ENCODE data around the gene ARMH1.

ARMH1 gene

GRCh38 chr1:44674113-44675000 is at the start of gene ARMH1, which contains the start of gene TMEM53:
Gene ARMH1 (plus strand): TSS chr1:44674714. CDS start chr1:44689698, 14,984 bp downstream.
Gene TMEM53 (minus strand): TSS chr1:44674481. CDS start chr1:44674391, 90 bp downstream.
- peak; percentile 92 for DNase-seq

DNA sequence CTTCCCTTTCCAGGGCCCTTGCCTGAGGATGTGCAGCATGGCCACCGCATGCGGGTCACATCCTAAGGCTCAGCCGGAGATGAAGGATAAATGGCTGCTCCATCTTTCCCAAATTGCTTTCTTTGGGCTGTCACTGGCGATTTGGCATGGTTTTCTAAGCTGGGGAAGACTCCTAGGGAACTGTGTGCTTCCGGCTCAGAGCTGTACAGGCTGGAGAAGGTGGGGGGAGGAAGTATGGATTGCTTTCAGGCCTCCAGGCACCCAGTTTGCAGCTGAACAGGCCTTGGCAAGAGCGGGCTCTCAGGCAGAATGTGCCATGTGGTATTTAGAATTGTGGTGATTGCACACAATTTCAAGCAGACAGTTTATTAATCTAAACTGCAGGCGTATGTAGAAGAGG is 49.2 kb upstream of the ARMH1 start:
- no peak for DNase-seq

- DNase-seq: no peak
Observed at GRCh38 chr1:44628962-44629756, 45.4 kb upstream of the ARMH1 start.

- DNase-seq: no peak
Observed at GRCh38 chr1:44630116-44630515, 44.4 kb upstream of the ARMH1 start.

DNA sequence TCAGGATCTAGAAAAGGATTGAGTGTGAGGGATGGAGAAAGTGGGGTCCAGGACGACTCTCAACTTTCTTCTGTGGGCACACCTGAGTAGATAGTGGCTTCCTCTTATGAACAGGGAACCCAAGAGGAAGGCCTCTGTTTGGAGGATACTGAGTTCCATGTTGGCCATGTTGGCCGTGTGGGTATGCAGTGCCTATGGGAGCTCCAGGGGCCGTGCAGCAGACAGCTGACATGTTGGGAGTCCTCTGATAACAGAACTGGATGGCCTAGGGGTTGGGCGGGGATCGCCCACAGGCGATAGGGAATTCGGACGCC is 43.2 kb upstream of the ARMH1 start:
- no peak for DNase-seq

DNA sequence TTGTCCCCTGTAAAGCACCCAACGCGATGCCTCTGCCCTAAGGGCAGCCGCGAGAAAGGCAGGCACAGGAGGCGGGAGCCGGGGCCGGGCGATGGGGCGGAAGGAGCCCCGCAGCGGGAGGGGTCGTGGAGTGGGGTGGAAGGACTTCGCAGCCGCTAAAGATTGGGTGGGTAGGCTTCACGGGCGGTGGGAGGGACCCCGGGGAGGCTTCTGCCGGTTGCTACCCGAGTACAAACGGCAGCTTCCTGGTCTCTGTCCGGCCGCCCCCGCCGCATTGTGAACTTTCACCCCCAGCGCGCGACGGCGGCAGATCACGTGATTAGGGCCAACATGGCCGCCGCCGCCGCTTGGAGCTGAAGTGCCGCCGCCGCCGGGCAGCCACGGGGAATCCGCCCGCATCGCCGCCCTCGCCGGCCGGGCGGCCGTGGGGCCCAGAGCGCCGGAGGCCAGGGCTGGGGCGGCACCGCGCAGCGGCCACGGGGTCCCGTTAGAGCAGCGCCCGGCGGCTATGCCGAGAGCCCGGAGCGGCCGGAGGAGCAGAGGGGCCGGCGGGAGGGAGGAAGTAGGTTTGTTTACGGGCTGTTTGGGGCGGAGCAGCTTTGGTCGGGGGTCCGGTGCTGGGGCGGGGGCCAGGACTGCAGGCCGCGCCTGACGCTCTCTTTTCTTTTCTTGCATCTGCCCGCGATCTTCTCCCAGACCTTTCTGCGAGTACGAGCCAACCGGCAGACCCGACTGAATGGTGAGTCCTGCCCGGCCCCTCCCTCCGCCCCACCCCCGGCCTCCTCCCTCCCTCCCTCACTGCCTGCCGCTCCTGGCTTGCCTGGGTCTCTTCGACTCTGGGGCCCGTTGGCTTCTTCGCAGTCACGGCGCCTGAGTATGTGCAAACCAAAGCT is 42.6 kb upstream of the ARMH1 start:
- DNase-seq: peak; percentile 45

GRCh38 chr1:44632598-44632997 is 41.9 kb upstream of the ARMH1 start:
- no peak for DNase-seq

DNA sequence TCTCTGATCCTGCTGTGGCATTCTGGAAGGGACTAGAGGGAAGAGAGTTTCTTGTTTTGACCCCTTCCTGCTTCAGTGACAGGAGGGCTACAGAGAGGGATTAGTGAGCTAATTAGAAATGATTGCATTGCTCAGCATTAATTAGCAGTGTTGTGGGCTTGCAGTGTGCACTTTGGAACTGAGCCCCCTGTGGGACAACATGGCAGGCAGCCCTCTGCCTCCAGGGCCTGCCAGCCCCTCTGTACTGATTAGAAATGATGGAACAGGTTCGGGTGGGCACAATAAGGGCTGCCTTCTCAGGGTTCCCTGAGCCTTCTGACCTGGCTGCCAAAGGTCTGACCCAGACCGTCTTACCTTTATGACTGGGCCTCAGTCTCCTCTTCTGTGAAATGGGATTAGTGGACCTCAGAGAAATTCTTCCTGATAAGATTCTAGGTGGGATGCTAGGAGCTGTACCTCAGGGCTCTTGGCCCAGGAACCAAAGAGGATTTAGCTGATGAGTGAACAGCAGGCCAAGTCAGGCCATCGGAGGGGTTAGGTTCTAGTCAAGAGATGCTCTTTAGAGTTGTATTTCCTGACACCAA is 39.8 kb upstream of the ARMH1 start:
- no peak for DNase-seq

DNA sequence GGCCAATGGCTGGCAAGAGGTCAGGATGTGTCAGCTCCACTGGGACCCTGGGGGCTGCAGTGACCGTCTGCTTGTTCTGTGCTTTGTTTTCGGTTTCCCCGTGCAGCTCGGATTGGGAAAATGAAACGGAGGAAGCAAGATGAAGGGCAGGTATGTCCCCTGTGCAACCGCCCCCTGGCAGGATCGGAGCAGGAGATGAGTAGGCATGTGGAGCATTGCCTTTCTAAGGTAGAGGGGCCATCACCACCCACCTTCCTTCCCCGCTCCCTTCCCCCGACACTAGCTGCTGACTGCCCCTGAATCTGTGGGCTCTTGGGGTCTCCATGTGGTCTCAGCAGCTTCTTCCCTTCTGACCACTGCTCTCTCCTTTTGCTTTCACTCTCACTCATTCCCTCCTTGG is 39.1 kb upstream of the ARMH1 start:
- DNase-seq: no peak

- DNase-seq: no peak
Observed at GRCh38 chr1:44636083-44636687, 38.3 kb upstream of the ARMH1 start.

DNA sequence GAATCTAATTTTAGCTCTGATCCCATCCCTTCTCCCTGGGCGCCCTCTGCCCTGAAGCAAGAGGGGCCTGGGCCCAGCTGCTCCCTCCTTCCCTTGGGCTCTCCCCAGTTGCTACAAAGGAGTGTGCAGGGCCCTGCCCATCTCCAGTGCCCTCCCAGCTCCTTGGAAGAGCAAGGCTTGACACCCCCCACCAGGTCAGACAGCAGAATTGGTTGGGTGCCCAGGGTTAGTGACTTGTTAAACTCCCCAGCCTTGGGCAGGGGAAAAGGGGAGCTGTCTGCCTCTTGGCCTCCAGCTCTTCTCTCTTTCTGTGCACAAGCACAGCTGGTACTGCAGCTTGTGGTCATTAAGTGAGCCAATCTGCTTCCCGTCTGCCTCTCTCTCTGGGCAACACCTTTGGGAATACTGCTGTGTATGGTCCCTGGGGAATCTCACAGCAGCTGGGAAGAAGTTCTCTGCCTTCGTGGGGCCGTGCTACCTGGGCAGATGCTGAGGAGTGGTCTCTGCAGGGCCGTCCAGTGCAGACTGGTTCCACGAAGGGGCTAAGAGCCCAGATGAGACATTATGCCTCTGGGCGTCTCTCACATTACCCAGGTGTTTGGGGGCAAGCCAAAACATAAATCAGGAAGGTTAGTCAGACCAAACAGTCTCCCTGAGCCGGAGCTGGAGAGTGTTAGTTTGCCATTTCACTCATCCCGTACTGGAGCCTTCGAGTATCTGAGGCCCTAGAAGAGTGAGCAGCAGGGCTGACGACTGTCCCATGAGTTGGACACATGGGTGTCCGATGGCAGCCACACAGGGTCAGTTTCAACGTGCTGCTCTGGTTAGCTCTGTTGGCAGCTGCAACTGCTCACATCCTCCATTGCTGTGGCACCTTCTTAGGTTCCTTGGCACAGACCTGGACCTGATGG is 37.6 kb upstream of the ARMH1 start:
- DNase-seq: no peak

DNA sequence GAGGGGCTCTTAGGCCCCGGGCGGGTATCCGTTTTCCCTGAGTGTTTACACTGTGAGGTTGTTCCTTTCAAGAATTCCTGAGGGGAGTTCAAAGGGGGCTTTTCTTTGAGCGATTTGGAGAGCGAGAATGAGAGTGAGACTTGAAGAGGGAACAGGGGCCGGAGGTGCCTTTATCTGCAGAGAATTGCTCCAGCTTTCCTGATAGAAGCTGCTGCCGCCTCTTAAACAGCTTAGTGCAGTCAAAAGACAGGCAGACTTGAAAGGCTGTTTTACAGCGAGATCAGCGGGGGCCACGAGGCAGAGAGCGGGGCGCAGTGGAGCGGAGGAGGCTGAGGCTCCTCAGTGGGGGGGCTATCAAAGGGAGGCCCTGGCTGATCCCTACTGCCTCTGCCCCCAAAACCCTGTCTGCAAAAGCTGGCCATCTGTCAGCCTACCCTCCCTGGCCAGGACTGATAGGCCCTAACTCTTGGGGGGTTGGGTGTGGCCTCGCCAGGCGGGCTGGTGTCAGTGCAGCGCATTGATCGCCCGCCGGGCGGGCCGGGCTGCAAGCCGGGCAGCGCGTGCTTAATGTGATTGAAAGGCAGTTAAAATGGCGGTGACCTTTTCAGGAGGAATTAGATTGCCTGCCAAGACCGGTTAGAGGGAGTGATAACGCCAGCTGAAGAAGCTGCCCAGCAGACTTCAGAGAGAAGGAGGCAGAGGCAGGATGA is 36.7 kb upstream of the ARMH1 start:
- DNase-seq: no peak

DNA sequence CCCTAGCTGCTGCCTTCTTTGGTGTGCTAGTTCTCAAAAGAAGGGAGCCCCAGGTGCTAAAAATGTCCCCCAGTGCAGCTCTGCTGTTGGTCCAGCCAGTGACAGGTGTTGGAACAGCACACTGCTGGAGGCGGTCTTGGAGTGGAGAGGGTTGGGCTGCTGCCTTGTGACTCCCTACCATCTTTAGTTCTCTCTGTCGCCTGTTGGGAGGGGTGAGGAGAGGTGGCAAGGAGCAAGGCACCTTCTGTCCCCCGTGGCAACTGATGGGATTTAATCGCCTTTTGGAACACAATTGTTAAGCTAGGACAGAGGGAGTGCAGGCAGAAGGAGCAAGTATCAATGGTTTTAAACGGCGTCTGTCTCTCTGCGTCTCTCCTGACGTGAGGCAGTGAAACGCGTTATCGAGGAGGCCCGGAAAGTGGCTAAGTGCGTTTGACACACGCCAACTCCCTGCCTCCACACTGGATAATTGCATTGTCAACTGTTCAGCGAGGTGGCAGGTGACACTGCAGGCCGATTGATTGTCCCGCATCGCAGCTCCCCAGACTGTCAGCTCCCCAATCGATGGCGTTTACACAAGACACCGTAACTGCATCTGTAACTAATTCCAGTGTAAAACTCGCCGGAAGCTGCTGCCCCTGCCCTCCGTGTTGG is 34.2 kb upstream of the ARMH1 start:
- peak; percentile 50 for DNase-seq

GRCh38 chr1:44641126-44642102 is 33.1 kb upstream of the ARMH1 start:
- DNase-seq: no peak

DNA sequence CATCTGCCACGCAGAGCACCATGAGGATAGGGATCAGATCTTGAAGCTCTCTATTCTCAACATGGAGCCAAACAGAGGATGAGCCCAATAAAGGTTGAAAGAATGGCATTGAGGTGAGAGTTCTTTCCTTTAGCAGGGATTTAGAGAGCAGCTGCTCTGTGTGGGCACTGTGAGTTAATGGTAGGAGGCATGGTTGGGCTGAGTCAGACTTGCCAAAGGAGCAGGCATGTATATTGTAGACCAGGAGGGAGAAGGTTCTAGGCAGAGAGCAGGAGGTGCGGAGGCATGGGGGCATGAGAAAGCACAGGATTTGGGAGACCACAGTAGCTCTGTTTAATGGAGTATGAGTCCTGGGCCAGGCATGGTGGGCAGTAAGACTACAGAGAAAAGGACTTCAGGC is 32.3 kb upstream of the ARMH1 start:
- DNase-seq: no peak

- no peak for DNase-seq
Observed at GRCh38 chr1:44642925-44643324, 31.6 kb upstream of the ARMH1 start.

- DNase-seq: no peak
Observed at GRCh38 chr1:44643721-44644334, 30.7 kb upstream of the ARMH1 start.

DNA sequence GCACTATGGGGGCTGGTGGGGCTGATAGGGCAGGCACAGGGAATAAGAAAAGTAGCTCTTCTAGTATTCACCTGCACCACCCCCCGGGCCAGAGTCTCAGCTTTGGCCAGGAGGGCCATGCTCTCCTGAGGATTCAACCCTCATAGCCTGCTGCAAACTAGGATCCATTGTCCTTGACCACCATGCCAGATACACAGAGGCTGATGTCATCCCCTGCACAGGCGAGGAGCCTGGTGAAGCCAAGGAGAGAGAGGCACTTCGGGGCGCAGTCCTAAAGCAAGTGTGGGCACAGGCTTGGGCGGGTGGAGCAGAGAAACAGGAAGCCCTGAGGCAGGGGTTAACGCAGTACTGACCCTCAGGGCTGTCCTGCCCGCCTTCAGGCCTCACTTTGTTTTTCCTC is 29.7 kb upstream of the ARMH1 start:
- no peak for DNase-seq
